PC-3 (cell line): ENCODE data around the gene RANBP3. TPM values are rescaled to one million over a fixed set of nuclear protein-coding genes. Genes with fewer than 3 reads are reported as not detected.

Experiments used
- ATAC-seq: fragments of 200-7000 bp; cut with Tn5 transposase; 2 replicates; pipeline ENCODE4 v1.9.1; 2020; ENCODE audit warnings: mild to moderate bottlenecking, moderate library complexity
- BruUV-seq: library from RNA; stranded (reverse); fragments of 400-500 nt; replicated peaks from 2 replicates; lab custom pipeline; 2021; lab: Mats Ljungman, UMichigan
- CTCF ChIA-PET: fragments of 300-600 bp; sonication (Branson Sonifier 250); formaldehyde crosslinking; loops from one replicate; lab custom pipeline; 2022; ENCODE audit warnings: antibody characterized with exemption; lab: Charles Lee
- POLR2A ChIA-PET: fragments of 300-600 bp; sonication (Branson Sonifier 250); formaldehyde crosslinking; loops from one replicate; lab custom pipeline; 2022; ENCODE audit warnings: antibody characterized with exemption; ENCODE audit not compliant: unreplicated experiment; lab: Charles Lee
- DNase-seq: peaks from one replicate; pipeline ENCODE4 v3.0.0-alpha.2; 2015
- H2AFZ ChIP-seq: fragments of 300-600 bp; sonication (generic); 2 replicates; pipeline ENCODE4 v1.6.0; 2016; ENCODE audit warnings: antibody characterized with exemption, low read length
- H3F3A ChIP-seq: fragments of 300-600 bp; sonication (generic); one replicate; pipeline ENCODE4 v1.6.0; 2017; ENCODE audit warnings: antibody characterized with exemption, low read length, control low read depth, mild to moderate bottlenecking; ENCODE audit not compliant: unreplicated experiment
- H3K27ac ChIP-seq: fragments of 300-600 bp; sonication (generic); 2 replicates; pipeline ENCODE4 v1.5.1; 2016; ENCODE audit warnings: mild to moderate bottlenecking, low read length
- H3K27me3 ChIP-seq: fragments of 300-600 bp; sonication (generic); 2 replicates; pipeline ENCODE4 v1.6.1; 2016; ENCODE audit warnings: low read length, mixed read lengths
- H3K36me3 ChIP-seq: fragments of 300-600 bp; sonication (generic); 2 replicates; pipeline ENCODE4 v1.6.1; 2016; ENCODE audit warnings: low read depth, mixed run types, low read length, mixed read lengths
- H3K4me1 ChIP-seq: fragments of 300-600 bp; sonication (generic); 2 replicates; pipeline ENCODE4 v1.5.1; 2016; ENCODE audit warnings: low read length; ENCODE audit not compliant: insufficient read depth
- H3K4me2 ChIP-seq: fragments of 300-600 bp; sonication (generic); 2 replicates; pipeline ENCODE4 v1.6.0; 2016; ENCODE audit warnings: low read length
- H3K4me3 ChIP-seq: fragments of 300-600 bp; sonication (generic); 2 replicates; pipeline ENCODE4 v1.5.1; 2016; ENCODE audit warnings: mild to moderate bottlenecking, low read length, mixed read lengths
- H3K79me2 ChIP-seq: fragments of 300-600 bp; sonication (generic); 2 replicates; pipeline ENCODE4 v1.6.1; 2017; ENCODE audit warnings: low read length, mixed read lengths
- H3K9ac ChIP-seq: fragments of 300-600 bp; sonication (generic); 2 replicates; pipeline ENCODE4 v1.6.0; 2016; ENCODE audit warnings: mild to moderate bottlenecking, low read length
- H3K9me2 ChIP-seq: fragments of 300-600 bp; sonication (generic); replicated peaks from 2 replicates; pipeline ENCODE4 v1.6.1; 2016; ENCODE audit warnings: mixed run types, low read length, mixed read lengths
- H3K9me3 ChIP-seq: fragments of 300-600 bp; sonication (generic); 2 replicates; pipeline ENCODE4 v1.6.1; 2016; ENCODE audit warnings: low read length, mixed read lengths
- H4K20me1 ChIP-seq: fragments of 300-600 bp; sonication (generic); 2 replicates; pipeline ENCODE4 v1.6.1; 2016; ENCODE audit warnings: low read length, mixed read lengths
- CTCF ChIP-seq: fragments of 300-600 bp; sonication (generic); conservative IDR thresholded peaks from 2 replicates; pipeline ENCODE4 v1.5.1; 2017; ENCODE audit warnings: antibody characterized with exemption, low read depth, mild to moderate bottlenecking, low read length
- EZH2 ChIP-seq: fragments of 300-600 bp; sonication (generic); IDR thresholded peaks from one replicate; pipeline ENCODE4 v1.6.1; 2017; ENCODE audit warnings: antibody characterized with exemption, mild to moderate bottlenecking, low read length; ENCODE audit not compliant: unreplicated experiment
- EZH2phosphoT487 ChIP-seq: fragments of 300-600 bp; sonication (generic); IDR thresholded peaks from 2 replicates; pipeline ENCODE4 v1.6.1; 2018; ENCODE audit warnings: mild to moderate bottlenecking, antibody characterized with exemption, low read length, borderline replicate concordance
- intact Hi-C: fragments of 100-400 bp; cut with micrococcal nuclease; formaldehyde crosslinking; loops from 2 replicates; pipeline ENCODE4 v1.9.0; 2023
- total RNA-seq: library from RNA; depleted of rRNA; stranded (reverse); fragments of >200 nt; gene quantifications from 2 replicates; pipeline ENCODE4 v1.2.3, GENCODE V29; 2014

The RANBP3 gene
- total RNA-seq, 1 experiment from 2014 or later, result 114 TPM

GRCh38 chr19:6014551-6015135, 36.7 kb upstream of the RANBP3 start:
- intact Hi-C loops, result no loop called here
- no peaks in the 10 kb centered on the region for H3K36me3 ChIP-seq
- no peak overlapping the region for H3K27ac ChIP-seq
- H3K4me3 ChIP-seq, result no peak overlapping the region
- H3K4me2 ChIP-seq, result no peak overlapping the region
- H3K79me2 ChIP-seq, result no peaks in the 10 kb centered on the region
- H3K9ac ChIP-seq, result no peak overlapping the region
- no peaks in the 10 kb centered on the region for H3K9me3 ChIP-seq
- ChIA-PET CTCF (interaction anchor here (0.9 kb wide), 1 partner anchor 7 kb away, joined by 3 read pairs; no protein-coding TSS in a partner anchor), POLR2A (no interaction called here)
- H3F3A ChIP-seq, result no peaks in the 10 kb centered on the region
- no peaks in the 10 kb centered on the region for H3K27me3 ChIP-seq
- no peaks in the 10 kb centered on the region for H4K20me1 ChIP-seq
- ATAC-seq (no peak), DNase-seq (no peak)
- no peaks in the 10 kb centered on the region for H3K9me2 ChIP-seq
- TF ChIP-seq EZH2 (no peak), CTCF (no peak), EZH2phosphoT487 (no peak)
- H2AFZ ChIP-seq, result no peak overlapping the region
- BruUV-seq, result no TSS peak
- no peaks in the 10 kb centered on the region for H3K4me1 ChIP-seq

GRCh38 chr19:6012426-6013170, 34.7 kb upstream of the RANBP3 start:
- POLR2A ChIA-PET, result no interaction called here
- TF ChIP-seq EZH2phosphoT487 (no peak), EZH2 (no peak), CTCF (no peak)

GRCh38 chr19:6011794-6012193, 33.9 kb upstream of the RANBP3 start:
- intact Hi-C loops, result no loop called here
- CTCF ChIA-PET, result no interaction called here
- no peak for ATAC-seq
- H3K79me2 ChIP-seq, result no peaks in the 10 kb centered on the region
- no peak overlapping the region for H3K4me3 ChIP-seq
- TF ChIP-seq EZH2 (no peak), CTCF (no peak), EZH2phosphoT487 (no peak)
- H3K9ac ChIP-seq, result no peak overlapping the region
- H3K9me3 ChIP-seq, result no peaks in the 10 kb centered on the region
- H3K27me3 ChIP-seq, result no peaks in the 10 kb centered on the region
- no peak overlapping the region for H3K27ac ChIP-seq
- no peaks in the 10 kb centered on the region for H3F3A ChIP-seq
- BruUV-seq, result no TSS peak
- H2AFZ ChIP-seq, result no peak overlapping the region
- no peaks in the 10 kb centered on the region for H3K4me1 ChIP-seq
- no peaks in the 10 kb centered on the region for H3K9me2 ChIP-seq
- H4K20me1 ChIP-seq, result no peaks in the 10 kb centered on the region
- POLR2A ChIA-PET, result no interaction called here
- no peak overlapping the region for H3K4me2 ChIP-seq
- no peak for DNase-seq
- no peaks in the 10 kb centered on the region for H3K36me3 ChIP-seq

More at GRCh38 chr19:6012426-6013170, 34.7 kb upstream of the RANBP3 start:
- Histone ChIP-seq H3K79me2 (no peaks in the 10 kb centered on the region), H2AFZ (no peak overlapping the region), H3K9me3 (no peaks in the 10 kb centered on the region), H3K4me2 (no peak overlapping the region), H3F3A (no peaks in the 10 kb centered on the region), H3K9me2 (no peaks in the 10 kb centered on the region), H3K27ac (no peak overlapping the region), H3K27me3 (no peaks in the 10 kb centered on the region), H4K20me1 (no peaks in the 10 kb centered on the region), H3K4me3 (no peak overlapping the region), H3K4me1 (no peaks in the 10 kb centered on the region), H3K9ac (no peak overlapping the region), H3K36me3 (no peaks in the 10 kb centered on the region)
- CTCF ChIA-PET, result interaction anchor here (0.7 to 1.1 kb wide), 2 partner anchors 22 to 36 kb away, joined by 4 read pairs; no protein-coding TSS in a partner anchor
- ATAC-seq, result no peak
- no TSS peak for BruUV-seq
- intact Hi-C loops, result no loop called here
- no peak for DNase-seq
